GM18499 (cell line): ENCODE data around the gene NUP62.

ENCODE experiments used
- ATAC-seq: cut with Tn5 transposase; IDR thresholded peaks from one replicate; pipeline ENCODE4 v1.9.1; 2021; ENCODE audit warnings: moderate number of reproducible peaks; ENCODE audit not compliant: insufficient read depth, unreplicated experiment

NUP62 gene

GRCh38 chr19:49871349-49871985 is 57.8 kb downstream of the NUP62 start:
- ATAC-seq: no peak

GRCh38 chr19:49870309-49870901 is 58.9 kb downstream of the NUP62 start:
- ATAC-seq: no peak

GRCh38 chr19:49869484-49870308 is 59.6 kb downstream of the NUP62 start:
- peak; percentile 47 for ATAC-seq

GRCh38 chr19:49869009-49869483 is 60.3 kb downstream of the NUP62 start:
- ATAC-seq: no peak

- ATAC-seq: no peak
These were observed 62.1 kb downstream of the NUP62 start, which contains the start of gene PNKP for GRCh38 chr19:49866933-49867782. Gene PNKP, minus strand, starts transcription at chr19:49867576. Its CDS starts 372 bp downstream, at chr19:49867204.

GRCh38 chr19:49864890-49865289 is 64.4 kb downstream of the NUP62 start:
- ATAC-seq: no peak

GRCh38 chr19:49863935-49864320 is 65.4 kb downstream of the NUP62 start:
- ATAC-seq: no peak

- ATAC-seq: no peak
These were observed 65.9 kb downstream of the NUP62 start for GRCh38 chr19:49863254-49863934.

- no peak for ATAC-seq
These were observed 66.7 kb downstream of the NUP62 start for GRCh38 chr19:49862391-49863253.

- no peak for ATAC-seq
These were observed 67.5 kb downstream of the NUP62 start for GRCh38 chr19:49861541-49862378.

GRCh38 chr19:49861107-49861506 is 68.2 kb downstream of the NUP62 start:
- ATAC-seq: no peak

- ATAC-seq: no peak
These were observed 68.8 kb downstream of the NUP62 start for GRCh38 chr19:49860336-49861102.

GRCh38 chr19:49859682-49860335 is 69.5 kb downstream of the NUP62 start:
- no peak for ATAC-seq

- no peak for ATAC-seq
These were observed 71.0 kb downstream of the NUP62 start for GRCh38 chr19:49858088-49858985.

- no peak for ATAC-seq
These were observed 71.5 kb downstream of the NUP62 start for GRCh38 chr19:49857838-49858087.
